ENCODE results near the gene SMURF1.

Gene SMURF1

GRCh38 chr7:99141334-99141733 lies 2.6 kb downstream of the SMURF1 start:
- DNase-seq, result no peak

GRCh38 chr7:99140813-99141212 lies 3.1 kb downstream of the SMURF1 start:
- DNase-seq, result no peak

- DNase-seq, result no peak
These were observed 4.9 kb downstream of the SMURF1 start for GRCh38 chr7:99139036-99139435.

GRCh38 chr7:99137411-99138180 lies 6.3 kb downstream of the SMURF1 start:
- DNase-seq, result no peak

- DNase-seq, result no peak
These were observed 8.0 kb downstream of the SMURF1 start for GRCh38 chr7:99135938-99136337.

GRCh38 chr7:99133766-99134564 lies 9.9 kb downstream of the SMURF1 start:
- DNase-seq, result no peak

- no peak for DNase-seq
These were observed 11.2 kb downstream of the SMURF1 start for GRCh38 chr7:99132595-99133321.

- DNase-seq, result no peak
These were observed 12.6 kb downstream of the SMURF1 start for GRCh38 chr7:99131290-99131689.

GRCh38 chr7:99129536-99129935 lies 14.4 kb downstream of the SMURF1 start:
- DNase-seq, result no peak

GRCh38 chr7:99129001-99129400 lies 14.9 kb downstream of the SMURF1 start:
- no peak for DNase-seq

- peak; percentile 16 for DNase-seq
These were observed 15.6 kb downstream of the SMURF1 start for GRCh38 chr7:99128076-99128950.

- no peak for DNase-seq
These were observed 16.3 kb downstream of the SMURF1 start for GRCh38 chr7:99127636-99128035.

GRCh38 chr7:99126921-99127553 lies 16.9 kb downstream of the SMURF1 start:
- DNase-seq, result no peak

- DNase-seq, result peak; percentile 22
These were observed 18.4 kb downstream of the SMURF1 start for GRCh38 chr7:99125505-99125865.

- no peak for DNase-seq
These were observed 19.0 kb downstream of the SMURF1 start for GRCh38 chr7:99124751-99125504.

- DNase-seq, result no peak
These were observed 19.7 kb downstream of the SMURF1 start for GRCh38 chr7:99124236-99124635.

- DNase-seq, result no peak
These were observed 20.3 kb downstream of the SMURF1 start for GRCh38 chr7:99123571-99124033.

GRCh38 chr7:99122762-99123161 lies 21.1 kb downstream of the SMURF1 start:
- no peak for DNase-seq

GRCh38 chr7:99121496-99122021 lies 22.3 kb downstream of the SMURF1 start:
- DNase-seq, result no peak

GRCh38 chr7:99120916-99121315 lies 23.0 kb downstream of the SMURF1 start:
- DNase-seq, result no peak

- DNase-seq, result no peak
These were observed 23.4 kb downstream of the SMURF1 start for GRCh38 chr7:99120501-99120900.

All from NCI-H510A treated with DMSO at 0.1 percent for 48 hours (cell line).